C4-2B (cell line): Measurements from ENCODE around the gene TEX9.

Experiments used
- CTCF ChIP-seq: fragments of 450-650 bp; conservative IDR thresholded peaks from 2 replicates; pipeline ENCODE4 v1.5.1; 2017; ENCODE audit warnings: mild to moderate bottlenecking
- ZFX ChIP-seq: fragments of 450-650 bp; IDR thresholded peaks from 2 replicates; pipeline ENCODE4 v1.6.1; 2017

GRCh38 chr15:56366211-56366610, 985 bp downstream of the TEX9 start:
- TF ChIP-seq CTCF (no peak), ZFX (no peak)
